Lung microvascular endothelial cell (primary cell): Measurements from ENCODE around the gene WDR46. TPM values are rescaled to one million over a fixed set of nuclear protein-coding genes. Genes with fewer than 3 reads are reported as not detected.

ENCODE experiments used
- DNase-seq, 2 donors: peaks; one replicate each; pipeline versions ENCODE4 v3.0.0 to v3.0.0-alpha.2; 2010; ENCODE audit warnings: low read depth in 2 of 2
- total RNA-seq: library from RNA; depleted of rRNA; stranded (reverse); fragments of >200 nt; gene quantifications from 2 replicates; pipeline ENCODE4 v1.2.1, GENCODE V29; 2014

WDR46 gene
- total RNA-seq, 1 donor from 2014 or later: 58.5 TPM

DNA sequence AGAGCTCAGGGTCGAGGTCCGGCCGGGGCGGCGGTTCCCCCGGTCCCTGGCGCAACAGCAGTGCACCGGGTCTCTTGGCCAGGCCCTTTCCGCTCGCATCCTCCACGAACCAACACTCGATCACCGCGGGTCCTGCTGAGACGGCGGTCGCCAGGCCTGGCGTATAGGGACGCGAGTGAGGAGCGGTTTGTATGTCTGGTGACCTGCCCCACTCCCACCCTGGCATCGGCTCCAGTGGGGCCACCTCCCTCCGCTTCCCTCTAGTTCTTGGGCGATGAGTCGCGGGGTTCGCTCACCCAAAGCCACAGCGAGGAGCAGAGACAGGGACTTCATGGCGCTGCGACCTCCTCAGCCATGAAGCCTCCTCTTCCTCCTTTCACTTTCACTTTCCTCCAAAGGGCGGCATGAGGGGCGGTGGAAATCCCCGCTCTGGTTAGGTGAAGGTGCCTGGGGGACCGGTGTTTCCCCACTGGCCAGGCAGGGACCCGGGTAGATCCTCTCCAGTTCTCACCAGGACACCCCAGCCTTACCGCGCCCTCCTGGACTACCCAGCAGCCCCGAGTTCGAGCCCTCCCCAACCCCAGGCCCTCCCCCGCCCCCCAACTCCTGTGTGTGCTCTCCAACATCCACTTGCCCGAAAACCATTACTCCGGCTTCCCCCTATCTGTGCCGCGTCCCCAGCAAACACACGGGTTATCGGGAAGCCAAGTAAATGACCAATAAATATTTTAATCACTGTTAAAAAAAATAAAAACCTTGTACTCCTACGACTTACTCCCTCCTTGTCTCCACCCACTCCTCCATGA is 24.9 kb upstream of the WDR46 start, which contains the start of gene TAPBP:
TAPBP (minus strand) TSS at position 370 of the 806 bp plus-strand sequence; CDS start at position 333, 37 bp downstream.
- peak; percentile 80 to 84 for DNase-seq

DNA sequence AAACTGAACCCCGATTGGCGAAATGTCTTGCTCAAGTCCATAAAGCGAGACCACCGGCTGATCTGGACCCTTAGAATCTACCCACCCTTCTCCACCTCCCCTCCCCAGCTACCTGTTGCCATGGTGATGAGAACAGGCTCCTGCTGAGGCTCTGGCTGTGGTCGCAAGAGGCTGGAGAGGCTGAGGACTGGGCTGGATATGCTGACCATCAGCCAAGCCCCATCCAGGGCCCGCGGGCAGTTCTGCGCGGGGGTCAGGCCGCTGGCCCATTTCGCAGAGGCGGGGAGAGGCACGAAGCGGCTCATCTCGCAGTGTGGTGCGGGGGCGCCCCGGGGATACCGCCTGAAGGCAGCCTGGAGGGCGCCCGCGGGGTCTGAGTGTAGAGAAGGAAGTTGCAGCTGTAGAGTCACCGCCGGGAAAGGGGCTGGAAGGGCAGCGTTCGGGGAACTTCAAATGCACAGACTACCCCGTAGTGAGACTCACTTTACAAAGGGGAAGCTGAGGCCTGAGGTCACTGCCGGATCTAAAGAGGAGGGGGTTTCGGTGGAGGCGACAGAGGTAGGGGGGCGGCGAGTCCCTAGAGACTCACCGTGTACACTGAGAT is 24.2 kb upstream of the WDR46 start:
- peak in 1 of 2 donors; percentile 45 for DNase-seq

DNA sequence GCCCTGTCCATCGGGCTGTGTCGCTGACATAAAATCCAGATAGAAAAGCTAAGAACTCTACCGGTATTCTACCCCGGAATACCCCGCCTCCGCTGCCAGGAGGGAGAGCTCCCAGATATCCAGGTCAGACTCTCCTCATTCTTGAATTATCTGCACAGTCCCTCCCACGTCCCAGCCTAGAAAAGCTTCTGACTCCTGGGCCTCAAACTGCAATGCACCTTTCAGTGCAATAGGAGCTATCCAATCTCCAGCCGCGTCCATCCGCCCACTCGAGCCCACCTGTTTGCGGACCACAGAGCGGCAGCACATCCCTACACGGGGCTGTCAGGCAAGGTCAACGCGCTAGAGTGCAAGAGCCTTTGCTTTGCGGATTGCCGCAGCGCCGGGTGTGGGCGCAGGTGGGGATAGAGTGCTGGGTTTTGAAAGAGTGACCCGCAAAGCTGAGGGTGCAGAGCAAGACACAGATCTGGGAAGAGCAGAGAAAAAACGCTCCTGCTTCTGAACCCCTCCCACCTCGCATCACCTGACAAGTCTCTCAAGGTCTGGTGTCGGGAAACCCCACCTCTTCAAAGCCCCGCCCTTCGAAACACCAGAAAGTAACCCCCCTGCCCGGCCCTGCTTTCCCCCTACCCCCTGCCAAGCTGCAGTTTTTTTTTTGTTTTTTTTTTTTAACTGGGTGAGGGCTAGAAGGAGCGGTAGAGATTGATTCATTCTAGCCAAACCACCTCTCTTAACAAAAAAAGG is 23.5 kb upstream of the WDR46 start:
- peak; percentile 45 to 73 for DNase-seq

- no peak for DNase-seq
These were observed 17.3 kb upstream of the WDR46 start for GRCh38 chr6:33306356-33306755.

- DNase-seq: no peak
These were observed 16.0 kb upstream of the WDR46 start for GRCh38 chr6:33305052-33305451.

DNA sequence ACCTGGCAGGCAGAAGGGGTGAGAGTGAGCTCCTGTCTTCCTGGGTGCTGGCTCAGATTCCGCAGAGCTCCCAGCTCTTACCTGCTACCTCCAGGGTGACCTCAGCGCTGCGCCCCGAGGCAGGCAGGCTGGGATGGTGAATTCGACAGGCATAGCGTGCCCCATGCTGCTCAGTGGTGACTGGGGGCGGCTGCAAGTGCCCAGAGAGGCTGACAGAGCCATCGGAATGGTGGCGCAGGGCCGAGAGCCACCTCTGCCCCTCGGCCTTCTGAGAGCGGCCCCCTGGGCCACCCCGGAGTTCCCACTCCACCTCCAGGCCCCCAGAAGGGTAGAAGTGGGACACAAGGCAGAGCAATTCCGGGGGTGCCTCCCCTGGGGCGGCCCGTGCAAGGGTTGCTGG is 15.2 kb upstream of the WDR46 start:
- no peak for DNase-seq

- DNase-seq: no peak
These were observed 12.8 kb upstream of the WDR46 start for GRCh38 chr6:33301877-33302276.

- peak; percentile 94 for DNase-seq
These were observed 10.4 kb upstream of the WDR46 start for GRCh38 chr6:33299237-33299944.

- DNase-seq: peak; percentile 68 to 86
These were observed 9.8 kb upstream of the WDR46 start, which contains the start of gene RGL2 for GRCh38 chr6:33298773-33299236. Gene RGL2 (minus strand): TSS chr6:33298942. CDS start chr6:33298610, 332 bp downstream.

DNA sequence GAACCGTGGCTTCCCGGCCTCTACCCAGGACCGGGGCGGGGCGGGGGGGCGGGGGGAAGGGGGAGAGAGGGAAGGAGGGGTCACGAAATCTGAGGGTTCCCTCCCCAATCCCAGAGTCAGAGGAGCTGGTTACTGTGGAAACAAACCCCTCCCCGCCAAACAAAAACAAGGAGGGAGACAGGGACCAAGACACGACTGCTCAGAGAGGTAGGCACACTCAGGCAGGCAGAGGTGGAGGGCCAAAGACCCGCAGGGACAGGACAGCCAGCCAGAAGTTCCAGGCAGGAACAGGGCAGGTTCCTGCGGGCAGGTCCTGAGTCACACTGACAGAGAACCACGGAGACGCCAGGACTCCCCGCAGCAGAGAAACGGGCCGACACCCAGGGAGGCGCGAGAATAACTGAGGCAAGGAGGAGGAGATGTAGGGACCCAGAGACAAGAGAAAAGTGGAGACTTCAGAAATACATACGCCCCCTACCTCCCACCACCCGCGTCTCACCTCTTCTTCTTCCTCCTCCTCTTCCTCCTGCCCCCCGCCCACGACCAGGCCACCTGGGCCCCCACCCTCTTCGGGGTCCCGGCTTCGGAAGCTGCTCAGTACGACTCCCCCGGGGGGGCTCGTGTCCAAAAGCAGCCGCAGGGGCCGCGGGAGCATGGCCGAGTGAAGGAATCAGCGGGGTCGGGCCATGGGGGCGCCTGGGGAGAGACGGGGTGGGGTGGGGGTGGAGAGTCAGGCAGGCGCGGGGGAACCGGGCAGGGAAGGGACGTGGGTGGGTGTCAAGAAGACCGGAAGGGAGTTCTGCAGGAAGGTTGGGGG is 9.1 kb upstream of the WDR46 start:
- peak; percentile 61 to 75 for DNase-seq

GRCh38 chr6:33297406-33297955 is 8.4 kb upstream of the WDR46 start:
- no peak for DNase-seq

DNA sequence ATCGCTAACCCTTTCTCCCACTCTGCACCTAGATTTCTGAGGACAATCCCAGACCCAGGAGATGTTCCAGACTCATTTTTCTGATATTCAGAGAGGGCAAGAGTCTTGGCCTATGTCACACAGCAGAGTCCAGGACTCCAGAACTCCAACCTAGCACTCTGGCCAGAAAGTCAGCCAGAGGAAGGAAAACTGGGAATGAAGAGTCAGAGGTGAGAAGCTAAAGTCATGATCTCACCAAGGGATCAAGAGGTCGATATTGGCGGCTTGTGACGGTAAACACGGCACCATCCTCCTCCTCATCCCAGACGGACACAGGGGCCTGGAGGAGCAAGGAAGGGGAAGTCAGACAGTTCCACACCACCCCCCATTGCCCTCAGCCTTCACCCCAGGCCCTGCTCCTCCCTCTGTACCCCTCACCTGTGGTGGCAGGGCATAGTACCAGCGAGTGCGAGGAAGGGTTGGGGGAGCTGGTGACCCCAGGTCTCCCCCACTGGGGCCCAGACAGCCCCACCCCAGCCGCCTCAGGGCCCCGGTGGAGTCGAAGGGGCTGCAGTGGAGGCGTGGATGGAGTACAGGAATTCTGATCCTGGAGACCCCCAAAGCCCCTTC is 7.9 kb upstream of the WDR46 start:
- DNase-seq: no peak

DNA sequence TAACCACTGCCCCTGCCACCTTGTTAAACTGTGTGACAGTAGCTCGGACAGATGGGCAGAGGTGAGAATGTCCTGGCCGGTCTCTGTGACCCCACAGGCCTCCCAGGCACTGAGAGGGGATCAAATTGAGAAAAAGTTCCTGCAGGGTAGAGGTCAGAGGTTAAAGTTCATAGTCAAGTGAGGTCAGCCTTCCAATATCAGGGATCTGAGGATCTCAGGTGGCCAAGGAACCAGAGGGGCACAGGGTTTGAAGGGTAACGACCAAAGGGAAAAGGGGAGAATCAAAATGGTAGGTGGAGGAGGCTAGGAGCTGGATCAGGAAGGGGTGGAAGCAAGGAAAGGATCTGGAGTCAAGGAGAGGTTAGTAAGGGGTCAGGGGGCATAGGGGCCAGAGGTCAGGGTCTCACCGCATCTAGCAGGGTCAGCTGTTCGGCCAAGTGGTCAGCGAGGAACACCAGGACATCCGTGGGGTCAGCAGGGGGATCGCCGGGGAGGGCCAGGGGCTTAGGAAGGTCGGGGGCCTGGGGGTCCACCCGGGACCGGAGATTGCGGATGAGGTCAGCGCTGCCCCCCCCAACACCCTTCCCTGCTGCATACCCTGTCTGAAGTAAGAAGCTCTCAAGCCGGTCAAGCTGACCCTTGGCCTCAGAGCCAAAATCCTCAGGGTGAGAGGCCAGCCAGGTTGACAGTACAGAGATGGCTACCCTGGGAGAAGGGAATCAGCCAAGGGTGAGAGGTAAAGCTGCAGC is 6.8 kb upstream of the WDR46 start:
- no peak for DNase-seq

DNA sequence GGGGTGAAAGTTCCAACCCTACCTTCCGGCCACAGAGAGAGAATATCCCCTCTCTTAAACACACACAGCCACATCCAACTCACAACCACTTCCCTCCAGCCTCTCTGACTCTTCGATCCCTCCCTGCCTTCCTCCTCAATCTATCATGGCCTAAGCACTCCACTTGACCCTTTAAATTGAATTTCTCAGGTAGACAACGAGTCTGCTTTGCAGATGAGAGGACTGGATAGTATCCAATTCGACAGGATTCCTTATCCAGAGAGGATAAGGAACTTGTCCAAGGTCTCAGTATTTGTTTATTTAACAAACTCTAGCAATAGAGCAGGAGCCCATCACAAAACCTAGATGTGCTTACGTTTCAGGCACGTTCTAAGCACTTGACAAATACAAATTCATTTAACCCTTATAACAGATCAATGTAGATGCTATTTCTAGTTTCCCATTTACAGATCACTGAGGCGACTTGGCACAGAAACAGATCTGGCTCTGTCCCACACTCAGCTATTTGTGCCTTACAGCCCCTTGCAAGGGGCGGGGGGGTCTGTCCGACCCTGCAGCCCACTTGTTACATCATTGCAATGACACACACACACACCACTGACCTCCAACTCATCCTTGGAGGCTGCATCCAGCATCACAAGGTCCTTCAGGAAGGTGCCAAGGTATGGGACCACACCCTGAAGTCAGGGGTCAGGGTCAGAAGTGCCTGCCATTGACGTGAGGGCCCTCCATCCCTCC is 5.2 kb upstream of the WDR46 start:
- no peak for DNase-seq

GRCh38 chr6:33292996-33293682 is 4.1 kb upstream of the WDR46 start:
- DNase-seq: no peak

DNA sequence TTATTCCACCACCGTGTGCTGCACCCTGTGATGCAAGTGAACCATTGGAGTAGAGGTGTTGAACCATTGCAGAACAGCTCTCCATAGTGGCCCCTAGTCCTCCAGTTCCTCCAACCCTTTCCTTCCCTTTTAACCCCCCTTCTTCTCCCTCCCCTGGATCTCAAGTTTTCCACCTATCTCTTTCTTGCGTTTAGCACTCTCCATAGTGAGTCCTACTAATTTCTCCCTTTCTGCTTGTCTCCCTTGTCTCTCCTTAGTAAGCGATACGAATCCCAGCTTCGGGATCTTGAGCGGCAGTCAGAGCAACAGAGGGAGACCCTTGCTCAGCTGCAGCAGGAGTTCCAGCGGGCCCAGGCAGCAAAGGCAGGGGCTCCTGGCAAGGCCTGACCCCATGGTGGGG is 1.4 kb upstream of the WDR46 start:
- no peak for DNase-seq

- DNase-seq: no peak
These were observed 811 bp upstream of the WDR46 start for GRCh38 chr6:33289784-33290315.
